ENCODE measurements around the gene ITIH5.

ITIH5 gene

DNA sequence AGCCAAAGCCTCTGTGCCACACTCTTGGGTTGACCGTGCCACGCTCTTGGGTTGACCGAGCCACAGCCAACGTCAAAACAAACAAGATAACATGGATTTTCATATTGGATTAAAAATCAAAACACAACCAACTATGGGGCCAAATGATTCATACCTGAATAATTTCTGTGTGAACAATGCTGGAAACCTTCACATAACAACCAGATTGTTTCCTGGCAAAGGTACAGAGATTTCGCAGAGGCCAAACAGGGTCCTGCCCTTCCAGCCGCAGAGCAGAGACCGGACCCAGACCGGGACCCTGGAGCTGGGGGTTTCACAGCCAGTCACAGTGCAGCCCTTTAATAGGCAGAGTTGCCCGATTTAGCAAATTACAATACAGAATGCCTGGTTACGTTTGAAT, 40.5 kb downstream of the ITIH5 start:
- no peak for DNase-seq (ENCODE audit: low read depth in 2 of 2)

DNA sequence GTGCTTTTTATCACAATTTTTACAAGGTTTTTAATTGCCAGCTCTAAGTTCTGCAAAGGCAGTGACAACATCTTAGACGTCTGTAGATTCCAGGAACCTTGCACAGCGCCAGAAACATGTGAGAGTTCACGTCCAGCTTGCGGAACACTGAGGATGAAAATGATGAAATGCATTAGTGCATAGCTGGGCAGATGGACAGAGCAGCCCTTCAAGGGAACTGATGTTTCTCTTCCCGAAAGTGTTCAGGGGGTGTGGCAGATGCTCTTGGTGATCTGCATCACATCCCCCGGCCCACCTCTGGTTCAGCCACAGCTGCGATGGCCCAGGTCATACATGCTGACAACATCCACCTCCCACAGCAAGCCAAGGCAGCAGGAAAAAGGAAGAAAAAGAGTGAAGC, 40.9 kb downstream of the ITIH5 start:
- DNase-seq (ENCODE audit: low read depth in 2 of 2) = no peak

DNA sequence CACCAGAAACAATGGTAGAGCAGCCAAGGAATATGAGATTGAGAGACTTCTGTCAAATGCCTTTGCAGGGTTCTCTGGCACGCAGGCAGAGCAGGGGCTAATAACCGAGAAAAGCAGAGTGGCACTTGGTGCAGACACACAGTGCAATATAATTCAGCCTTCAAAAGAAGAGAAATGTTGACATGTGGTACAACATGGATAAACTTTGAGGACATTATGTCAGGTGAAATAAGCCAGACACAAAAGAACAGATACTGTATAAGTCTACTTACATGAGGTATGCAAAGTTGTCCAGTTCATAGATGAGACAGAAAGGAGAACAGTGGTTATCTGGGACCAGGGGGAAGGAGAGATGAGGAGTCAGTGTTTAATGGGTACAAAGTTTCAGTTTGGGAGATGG, 41.8 kb downstream of the ITIH5 start:
- DNase-seq (ENCODE audit: low read depth in 2 of 2) = no peak

DNA sequence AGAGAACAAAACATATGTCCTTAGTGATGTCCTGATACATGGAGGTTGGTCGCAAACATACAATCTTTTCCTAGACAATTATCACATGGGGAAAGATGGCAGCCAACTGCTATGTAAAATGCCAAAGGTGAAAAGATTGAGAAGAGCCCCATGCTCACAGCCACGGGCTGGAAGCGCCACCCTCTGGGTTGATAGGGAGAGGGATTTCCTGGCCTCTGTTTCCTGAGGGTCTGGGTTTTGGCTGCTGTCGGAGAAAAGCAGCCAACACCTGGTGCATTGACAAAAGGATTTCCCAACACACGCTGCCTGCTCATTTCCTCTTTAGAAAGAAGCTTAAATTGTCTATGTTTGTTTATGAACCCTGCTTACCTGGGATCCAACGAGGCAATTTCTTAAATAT, 43.8 kb downstream of the ITIH5 start:
- no peak for DNase-seq (ENCODE audit: low read depth in 2 of 2)

DNA sequence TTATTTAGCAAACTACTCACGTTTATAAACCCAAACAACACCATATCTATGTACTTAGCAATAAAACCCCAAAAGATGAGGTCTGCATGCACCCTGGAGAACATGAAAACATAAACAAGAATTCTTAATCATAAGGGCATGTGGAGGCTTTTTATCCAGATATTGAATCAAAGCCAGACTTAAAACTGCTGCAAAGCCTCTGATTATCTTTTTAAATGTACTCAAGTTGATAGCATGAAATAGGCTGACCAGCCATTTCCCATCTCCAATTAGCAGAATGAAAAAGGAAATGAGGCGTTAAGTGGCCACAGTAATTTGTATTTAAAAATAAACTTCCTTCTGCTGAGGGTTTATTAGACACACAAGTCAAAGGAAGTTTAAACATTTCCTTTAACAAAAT, 48.3 kb downstream of the ITIH5 start:
- no peak for DNase-seq (ENCODE audit: low read depth in 2 of 2)

DNA sequence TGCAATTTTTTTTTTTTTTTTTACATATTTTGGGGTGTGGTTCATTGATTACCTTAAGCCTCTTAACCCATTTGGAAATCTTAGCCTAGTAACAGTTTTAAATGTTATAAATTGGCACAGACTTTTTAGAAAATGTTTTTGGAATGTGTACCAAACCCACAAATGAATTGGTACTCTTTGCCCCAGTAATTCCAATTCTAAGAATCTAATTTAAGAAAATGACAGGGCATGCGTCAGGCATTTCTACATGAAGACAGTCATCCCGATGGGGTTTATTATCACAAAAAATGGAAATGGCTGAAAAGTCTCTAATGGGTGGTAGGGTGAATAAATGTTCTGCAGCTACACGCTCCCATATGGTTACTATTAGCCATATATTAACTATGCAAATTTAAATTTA, 54.9 kb downstream of the ITIH5 start:
- DNase-seq (ENCODE audit: low read depth in 2 of 2) = no peak

DNA sequence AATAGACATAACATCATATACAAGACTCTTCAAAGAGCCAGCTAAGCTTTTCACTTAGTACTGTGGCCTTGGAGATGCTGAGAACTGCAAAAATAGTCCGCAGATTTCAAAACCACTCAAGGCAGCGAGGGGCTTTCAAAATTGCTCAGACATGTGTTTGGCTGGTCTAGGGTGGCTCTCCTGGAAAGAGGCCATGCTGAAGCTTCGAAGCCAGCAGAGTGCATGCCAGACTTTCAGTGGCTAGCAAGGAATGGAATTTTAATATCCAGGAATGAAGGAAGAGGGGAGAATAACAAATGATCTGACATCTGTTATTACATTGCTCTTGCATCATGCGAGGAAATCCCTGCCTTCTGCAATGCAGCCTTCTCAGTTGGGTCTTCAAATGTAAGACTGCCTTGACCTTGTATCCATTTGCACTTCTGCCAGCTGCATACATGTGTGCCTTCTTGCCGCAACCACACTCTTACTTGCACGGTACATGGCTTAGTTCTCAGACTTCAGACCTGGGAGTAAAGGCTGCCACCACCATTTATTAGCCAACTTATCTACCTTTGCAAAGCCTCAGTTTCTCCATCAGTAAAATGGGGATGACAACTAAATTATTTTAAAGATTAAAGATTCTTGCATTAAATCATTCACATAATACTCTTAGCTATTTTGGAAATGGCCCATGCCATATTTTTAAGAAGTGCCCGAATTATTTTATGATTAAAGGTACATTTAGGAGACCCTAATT, 55.9 kb downstream of the ITIH5 start:
- DNase-seq (ENCODE audit: low read depth in 2 of 2) = no peak

DNA sequence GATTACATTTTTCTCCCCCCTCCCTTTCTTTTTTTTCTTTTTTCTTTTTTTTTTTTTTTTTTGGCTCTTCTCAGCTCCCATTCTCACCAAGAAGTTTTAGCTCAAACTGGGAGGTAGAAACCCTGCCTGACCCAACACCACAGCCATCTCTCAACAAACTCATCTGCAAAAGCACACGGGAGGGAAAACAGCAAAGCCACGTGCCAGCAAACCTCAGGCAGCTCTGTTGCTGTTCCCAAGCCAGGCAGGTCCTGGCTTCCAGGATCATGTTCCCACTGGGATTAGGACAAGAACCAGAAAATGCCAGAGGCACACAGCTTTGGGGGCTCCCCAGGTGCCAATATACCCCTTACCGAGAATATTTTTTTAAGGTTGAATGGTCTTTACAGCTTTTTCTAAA, 56.7 kb downstream of the ITIH5 start:
- DNase-seq (ENCODE audit: low read depth in 2 of 2) = no peak

DNA sequence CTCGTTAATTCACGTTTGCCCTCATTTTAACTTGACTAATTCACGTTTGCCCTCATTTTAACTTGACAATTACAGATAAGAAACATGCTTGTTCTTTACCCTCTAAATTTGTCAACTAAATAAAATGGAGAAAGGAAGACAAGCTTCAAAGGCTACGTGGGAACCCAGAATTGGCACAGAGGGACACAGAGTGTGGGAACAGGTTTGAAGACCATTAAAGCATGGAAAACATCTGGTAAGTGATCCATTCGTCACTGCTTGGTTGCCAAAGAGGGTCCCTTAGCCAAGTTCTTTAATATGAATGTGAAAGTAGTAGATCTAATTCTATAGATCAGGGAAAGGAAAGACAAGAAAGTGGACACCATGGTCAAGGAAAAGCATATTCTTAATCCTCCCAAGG, 57.2 kb downstream of the ITIH5 start:
- no peak for DNase-seq (ENCODE audit: low read depth in 2 of 2)

DNA sequence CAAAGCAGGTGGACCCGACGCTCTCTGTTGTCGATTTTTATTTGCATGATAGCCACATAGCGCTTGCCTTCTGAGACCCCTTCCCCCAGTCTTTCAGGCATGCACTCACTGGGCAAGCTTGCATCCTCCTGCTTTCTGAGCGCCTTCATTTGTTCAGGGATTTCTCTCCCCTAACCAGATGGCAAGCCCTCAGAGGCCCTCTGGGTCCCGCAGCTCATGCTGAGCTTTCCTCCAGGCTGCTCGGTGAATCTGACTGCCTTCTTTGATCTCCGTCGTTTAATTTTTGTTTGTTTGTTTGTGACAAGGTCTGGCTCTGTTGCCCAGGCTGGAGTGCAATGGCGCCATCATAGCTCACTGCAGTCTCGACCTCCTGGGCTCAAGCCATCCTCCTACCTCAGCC, 58.8 kb downstream of the ITIH5 start:
- no peak for DNase-seq (ENCODE audit: low read depth in 2 of 2)

DNA sequence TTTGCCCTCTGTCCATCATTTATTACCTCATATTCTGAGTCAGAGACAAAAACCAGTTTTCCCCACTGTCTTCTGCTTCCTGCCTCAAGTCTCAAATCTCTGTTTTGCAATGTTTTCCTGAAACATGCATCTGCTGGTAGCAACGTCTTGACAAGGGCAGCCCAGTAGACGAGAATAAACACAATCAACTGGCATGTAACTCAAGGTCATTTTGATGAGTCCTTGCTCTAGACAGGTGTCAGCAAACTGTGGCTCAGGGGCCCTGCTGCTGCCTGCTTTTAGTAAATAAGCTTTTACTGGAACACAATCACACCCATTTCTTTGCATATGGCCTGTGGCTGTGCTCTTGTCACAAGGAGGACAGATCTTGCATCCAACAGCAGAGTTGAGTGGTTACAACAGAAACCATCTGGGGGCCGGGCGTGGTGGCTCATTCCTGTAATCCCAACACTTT, 59.8 kb downstream of the ITIH5 start:
- DNase-seq (ENCODE audit: low read depth in 2 of 2) = no peak

DNA sequence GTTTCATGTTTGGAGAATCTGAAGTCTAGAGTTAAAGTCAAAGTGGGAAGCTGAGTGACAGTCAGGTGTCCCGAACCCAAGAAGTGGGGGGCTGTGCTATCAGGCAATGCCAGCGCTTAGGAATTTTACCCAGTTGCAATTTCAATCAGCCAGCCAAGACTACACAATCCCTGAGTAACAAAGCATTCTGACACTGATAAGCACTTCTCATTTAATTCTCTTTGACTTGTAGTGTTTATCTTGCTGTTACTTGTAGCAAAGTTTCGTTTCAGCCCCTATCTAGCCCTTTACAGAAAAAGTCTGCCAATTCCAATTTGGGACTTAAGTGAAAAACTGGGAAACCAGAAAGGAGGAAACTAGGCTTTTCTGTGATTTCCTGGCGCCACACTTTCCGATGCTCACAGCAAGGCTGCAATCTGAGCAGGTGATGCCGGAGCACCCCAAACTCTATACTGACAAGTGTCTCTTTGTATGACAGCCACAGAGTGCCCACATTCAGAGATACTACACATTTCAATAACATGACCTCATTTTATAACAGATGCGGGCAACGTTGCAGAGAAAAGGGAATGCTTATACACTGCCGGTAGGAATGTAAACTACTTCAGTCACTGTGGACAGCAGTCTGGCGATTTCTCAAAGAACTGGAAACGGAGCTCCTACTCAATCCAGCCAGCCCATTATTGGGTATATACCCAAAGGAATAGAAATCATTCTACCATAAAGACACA, 61.0 kb downstream of the ITIH5 start:
- DNase-seq (ENCODE audit: low read depth in 2 of 2) = no peak

DNA sequence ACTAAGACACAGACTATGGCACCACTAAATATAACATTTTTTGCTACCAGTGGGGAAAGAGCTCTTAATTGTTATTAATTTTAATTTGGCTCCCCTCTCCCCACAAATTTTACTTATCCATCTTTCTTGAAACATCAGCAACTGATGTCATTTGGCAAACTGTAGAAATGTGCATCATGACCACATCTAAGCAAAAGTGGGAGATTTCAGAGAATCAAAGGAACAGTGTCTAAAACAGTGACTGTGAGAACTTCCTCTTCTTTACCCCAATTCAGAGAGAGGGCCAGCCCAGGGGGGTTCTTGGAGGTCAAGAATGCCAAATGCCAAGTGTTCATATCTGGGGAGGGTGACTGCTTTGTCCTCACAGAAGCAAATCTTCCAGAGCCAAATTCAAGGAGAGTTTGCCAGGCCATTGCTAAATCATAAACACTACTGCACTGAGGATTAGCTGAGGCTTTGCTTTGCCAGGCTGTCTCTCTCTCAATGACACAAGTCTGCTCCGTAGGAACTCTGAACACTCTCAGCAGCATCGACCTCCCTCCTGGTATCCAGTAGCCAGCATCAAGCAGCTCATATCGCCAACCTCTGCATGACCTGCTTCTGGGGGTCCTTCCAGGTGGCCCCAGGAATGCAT, 65.6 kb downstream of the ITIH5 start:
- DNase-seq (ENCODE audit: low read depth in 2 of 2) = no peak

DNA sequence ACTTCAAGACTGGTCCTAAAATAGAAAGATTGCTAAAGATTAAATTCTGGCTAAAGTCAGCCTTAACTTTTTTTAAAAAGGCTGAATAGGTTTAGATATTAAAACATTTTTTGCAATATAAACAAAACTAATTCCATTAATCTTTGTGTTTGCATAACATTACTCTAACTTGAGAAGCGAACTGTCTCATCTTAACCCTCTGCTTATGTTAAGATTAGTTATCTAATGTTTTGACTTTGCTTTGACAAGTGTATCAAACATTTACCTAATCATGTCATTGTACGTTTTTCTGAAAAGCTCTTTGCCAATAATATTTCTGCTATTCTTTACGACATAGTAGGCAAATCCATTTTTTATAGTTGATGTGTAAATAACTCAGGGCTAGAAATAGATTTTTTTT, 68.0 kb downstream of the ITIH5 start:
- DNase-seq (ENCODE audit: low read depth in 2 of 2) = no peak

DNA sequence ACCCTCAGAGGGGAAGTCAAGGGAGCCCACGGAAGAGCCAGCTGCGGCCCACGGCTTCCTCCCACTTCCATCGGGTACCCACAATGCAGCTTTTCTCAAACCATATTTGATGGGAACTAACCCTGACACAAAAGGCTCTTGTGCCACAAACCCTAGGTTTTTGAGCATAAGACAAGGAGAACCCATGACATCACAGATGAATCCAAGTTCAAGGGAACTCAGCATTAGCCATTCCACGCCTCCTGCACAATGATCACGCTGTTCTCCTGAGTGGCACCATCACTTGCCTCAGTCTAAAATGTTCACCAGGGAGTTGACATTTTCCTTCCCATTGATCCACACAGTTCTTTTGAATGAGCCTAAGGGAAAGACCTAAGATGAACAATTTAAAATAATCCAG, 70.4 kb downstream of the ITIH5 start:
- no peak for DNase-seq (ENCODE audit: low read depth in 2 of 2)

DNA sequence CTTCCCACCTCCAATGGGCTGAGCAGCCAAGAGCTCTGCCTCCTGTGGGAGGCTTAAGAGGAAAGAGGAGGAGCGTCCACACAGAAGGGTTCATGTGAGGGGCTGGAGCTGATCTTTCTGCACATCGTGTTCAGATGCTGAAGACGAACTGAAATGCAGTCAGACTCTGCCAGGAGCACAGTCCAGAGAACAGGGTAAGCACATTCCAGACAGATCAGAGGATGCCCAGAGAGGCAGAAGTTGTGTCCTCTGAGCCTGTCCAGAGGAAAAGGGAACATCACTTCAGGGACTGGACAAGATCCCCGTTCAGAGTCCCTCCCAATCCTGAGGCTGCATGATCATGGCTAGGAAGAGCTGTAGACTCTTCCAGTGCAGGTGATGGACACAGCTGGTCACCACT, 72.9 kb downstream of the ITIH5 start:
- DNase-seq (ENCODE audit: low read depth in 2 of 2) = no peak

DNA sequence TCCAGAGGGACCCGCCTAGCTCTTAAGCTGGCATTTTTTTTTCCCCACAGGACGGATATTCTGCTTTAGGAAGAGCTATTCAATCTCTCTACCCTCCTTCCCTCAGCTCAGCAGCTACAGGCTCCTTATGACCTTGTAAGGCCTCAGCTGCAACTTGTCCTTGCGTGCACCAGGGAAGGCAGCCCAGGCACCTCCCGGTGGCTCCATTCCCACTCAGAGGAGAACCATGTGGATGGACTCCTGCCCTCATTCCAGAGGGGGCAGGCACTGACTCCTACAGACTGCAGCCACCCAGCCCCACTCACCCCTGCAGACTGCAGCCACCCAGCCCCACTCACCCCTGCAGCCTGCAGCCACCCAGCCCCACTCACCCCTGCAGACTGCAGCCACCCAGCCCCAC, 73.7 kb downstream of the ITIH5 start:
- DNase-seq (ENCODE audit: low read depth in 2 of 2) = no peak

DNA sequence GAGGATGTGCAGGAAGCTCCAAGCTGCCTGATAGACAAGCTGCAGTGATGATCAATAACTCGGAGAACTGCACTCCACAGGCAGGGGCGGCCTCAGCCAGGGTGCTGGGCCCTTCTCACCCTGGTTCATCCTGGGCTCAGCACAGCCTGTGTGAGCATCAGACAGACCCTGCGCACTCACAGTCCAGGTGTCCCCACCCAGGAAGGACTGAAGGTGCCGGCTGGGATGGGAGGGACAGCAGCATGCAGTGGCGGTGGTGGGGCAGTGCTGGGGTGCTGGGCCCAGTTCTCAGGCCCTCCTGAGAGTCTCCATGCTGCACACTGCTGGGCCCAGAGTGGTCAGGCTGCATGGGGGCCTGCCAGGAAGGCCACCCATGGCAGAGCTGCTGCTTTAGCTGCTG, 74.1 kb downstream of the ITIH5 start:
- no peak for DNase-seq (ENCODE audit: low read depth in 2 of 2)

DNA sequence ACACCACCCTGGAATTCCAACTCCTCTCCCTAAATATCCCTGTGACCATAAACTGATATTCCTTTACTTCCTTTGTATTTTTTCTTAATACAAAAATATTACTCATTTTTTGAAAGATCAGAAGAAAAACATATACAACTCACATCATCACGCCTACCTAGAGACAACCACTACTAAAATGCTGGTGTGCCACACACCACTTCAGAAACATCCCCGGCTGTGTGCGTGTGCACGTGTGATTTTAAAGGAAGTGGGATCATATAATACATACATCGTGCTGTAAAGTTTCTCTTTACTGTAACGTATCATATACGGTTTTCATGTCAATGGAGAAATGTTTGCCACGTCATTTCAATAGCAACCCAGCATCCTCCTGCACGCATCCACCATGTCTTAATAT, 76.5 kb downstream of the ITIH5 start:
- DNase-seq (ENCODE audit: low read depth in 2 of 2) = no peak

DNA sequence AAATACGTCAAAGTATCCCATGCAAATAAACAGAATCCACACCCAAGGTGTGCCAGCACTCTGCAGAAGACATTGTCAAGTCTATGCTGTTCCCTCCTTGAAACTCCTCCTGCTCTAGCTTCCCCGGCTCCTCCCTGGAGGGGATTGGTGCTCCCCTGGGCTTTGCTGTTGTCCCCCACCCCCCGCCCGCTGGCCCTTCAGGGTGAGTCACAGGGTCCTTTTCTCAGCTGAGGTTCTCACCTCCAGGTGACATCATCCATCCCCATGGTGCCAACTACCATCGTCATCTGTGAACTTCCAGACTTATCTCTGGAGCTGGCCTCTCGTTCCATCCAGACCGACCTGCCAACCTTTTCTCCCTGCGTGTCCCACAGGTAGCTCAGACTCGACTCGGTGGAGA, 77.0 kb downstream of the ITIH5 start:
- no peak for DNase-seq (ENCODE audit: low read depth in 2 of 2)

DNA sequence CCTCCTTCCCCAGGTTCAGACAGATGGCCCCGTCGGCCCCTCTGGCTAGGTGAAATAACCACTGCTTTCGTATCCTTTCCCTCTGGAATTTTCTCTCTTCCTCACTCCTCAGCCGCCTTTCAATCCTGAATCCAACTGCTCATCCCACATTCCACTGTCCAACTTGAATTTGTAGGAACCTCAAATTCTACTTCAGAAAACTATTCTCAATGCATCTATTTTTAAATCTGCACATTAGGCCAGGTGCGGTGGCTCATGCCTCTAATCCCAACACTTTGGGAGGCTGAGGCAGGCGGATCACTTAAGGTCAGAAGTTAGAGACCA, 78.9 kb downstream of the ITIH5 start:
- DNase-seq (ENCODE audit: low read depth in 2 of 2) = no peak

DNA sequence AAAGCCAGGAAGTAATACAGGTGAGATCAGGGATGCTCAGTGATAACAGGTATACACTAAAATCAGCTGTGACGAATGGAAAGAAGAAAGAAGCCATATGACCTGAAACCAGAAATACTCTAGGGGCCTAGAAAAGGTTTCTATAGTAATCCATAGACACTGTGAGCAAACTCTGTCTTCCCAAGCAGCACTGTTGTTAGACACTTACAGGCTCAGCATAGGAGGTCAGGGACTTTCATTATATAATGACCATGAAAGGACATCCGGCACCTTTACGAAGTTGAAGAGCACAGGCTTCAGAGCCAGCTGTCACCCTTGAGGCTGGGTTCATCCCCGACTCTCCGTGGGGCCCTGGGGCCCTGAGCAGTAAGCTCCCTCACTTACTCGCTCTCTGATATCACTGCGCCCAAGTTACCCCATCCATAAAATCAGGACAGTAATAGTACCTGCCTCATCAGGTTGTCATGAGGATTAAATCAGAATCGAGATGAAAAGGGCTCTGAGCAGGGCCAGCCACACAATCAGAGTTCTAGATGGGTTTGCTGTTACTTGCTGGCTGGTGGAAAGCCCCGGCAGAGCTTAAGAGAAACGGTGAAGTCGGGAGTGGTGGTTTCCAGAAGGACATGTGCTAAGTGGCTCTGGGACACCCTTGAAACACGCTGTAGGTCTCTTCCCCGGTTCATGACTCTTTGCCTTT, 79.5 kb downstream of the ITIH5 start:
- DNase-seq (ENCODE audit: low read depth in 2 of 2) = no peak

DNA sequence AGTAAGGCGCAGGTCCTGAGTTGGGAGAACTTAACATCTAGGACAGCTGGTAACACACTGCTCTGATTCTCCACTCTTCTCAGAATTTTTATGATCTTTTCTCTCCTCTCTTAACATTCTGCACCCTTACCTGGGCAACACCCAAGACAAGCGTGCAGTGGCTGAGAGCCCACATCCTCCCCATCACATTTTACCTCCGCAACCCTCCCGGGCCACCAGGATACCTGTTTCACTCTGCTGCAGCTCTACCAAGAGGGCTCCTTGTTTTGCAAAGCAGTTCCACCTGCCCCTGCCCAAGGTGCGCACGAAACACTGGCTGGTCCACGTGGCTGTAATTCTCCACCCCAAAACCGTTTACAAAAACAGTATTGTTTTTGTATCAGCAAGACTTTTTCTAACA, 81.5 kb downstream of the ITIH5 start:
- no peak for DNase-seq (ENCODE audit: low read depth in 2 of 2)

Data from stimulated activated CD4-positive, alpha-beta T cell treated with anti-CD3 and anti-CD28 coated beads, Interleukin-4, amount 100 ng/mL, for 48 hours (primary cell).